Gastrocnemius medialis (tissue), 4 donors: Measurements from ENCODE around the gene CEPT1.

Source experiments
- POLR2A ChIP-seq, 2 donors: fragments of 450-650 bp; IDR thresholded peaks; one replicate each; pipeline ENCODE4 v1.6.1; 2017; ENCODE audit warnings: antibody characterized with exemption in 2 of 2, mild to moderate bottlenecking in 2 of 2, moderate library complexity in 2 of 2
- TF ChIP-seq, protein P1 (sequence below), 5 experiments: fragments of 450-650 bp in 3 of 5; fragments of 200-600 bp in 2 of 5; sonication (generic) in 2 of 5; IDR thresholded peaks in 4 of 5; conservative IDR thresholded peaks in 1 of 5; 1 replicate in 4 of 5; 2 replicates in 1 of 5; pipeline ENCODE4 v1.5.1; 2016 to 2019; ENCODE audit warnings: antibody characterized with exemption in 5 of 5, mild to moderate bottlenecking in 3 of 5, moderate library complexity in 3 of 5

DNA sequence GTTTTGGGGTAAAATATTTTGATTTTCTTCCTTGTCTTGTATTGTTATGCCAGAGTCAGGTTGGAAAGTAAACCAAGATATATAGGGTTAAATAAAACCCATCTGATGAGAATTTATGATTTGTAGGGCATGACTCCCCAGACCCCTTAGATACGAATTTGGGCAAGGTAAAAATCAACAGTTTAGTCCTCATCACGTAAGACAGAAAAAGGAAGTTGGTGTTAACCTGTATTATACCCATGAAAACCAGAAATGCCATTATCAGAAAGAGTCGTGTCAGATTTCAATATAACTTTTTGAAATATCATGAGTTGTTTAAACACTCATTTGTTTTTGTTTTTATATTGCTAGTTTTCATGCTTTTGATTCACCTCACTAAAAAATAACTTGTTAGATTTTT lies 11.8 kb downstream of the CEPT1 start:
- TF ChIP-seq, protein P1, sequence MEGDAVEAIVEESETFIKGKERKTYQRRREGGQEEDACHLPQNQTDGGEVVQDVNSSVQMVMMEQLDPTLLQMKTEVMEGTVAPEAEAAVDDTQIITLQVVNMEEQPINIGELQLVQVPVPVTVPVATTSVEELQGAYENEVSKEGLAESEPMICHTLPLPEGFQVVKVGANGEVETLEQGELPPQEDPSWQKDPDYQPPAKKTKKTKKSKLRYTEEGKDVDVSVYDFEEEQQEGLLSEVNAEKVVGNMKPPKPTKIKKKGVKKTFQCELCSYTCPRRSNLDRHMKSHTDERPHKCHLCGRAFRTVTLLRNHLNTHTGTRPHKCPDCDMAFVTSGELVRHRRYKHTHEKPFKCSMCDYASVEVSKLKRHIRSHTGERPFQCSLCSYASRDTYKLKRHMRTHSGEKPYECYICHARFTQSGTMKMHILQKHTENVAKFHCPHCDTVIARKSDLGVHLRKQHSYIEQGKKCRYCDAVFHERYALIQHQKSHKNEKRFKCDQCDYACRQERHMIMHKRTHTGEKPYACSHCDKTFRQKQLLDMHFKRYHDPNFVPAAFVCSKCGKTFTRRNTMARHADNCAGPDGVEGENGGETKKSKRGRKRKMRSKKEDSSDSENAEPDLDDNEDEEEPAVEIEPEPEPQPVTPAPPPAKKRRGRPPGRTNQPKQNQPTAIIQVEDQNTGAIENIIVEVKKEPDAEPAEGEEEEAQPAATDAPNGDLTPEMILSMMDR (IDR thresholded peaks at IDR 0.05 in 4 of 5, conservative IDR thresholded peaks at IDR 0.05 in 1 of 5) = no peak
- no peak for TF ChIP-seq POLR2A (IDR thresholded peaks at IDR 0.05)
